ENCODE results near the gene GARIN5A.

Gene GARIN5A

GRCh38 chr19:50494186-50495019 is 17.8 kb upstream of the GARIN5A start:
- no peak for DNase-seq
- Histone ChIP-seq H3K4me1 (no peaks in the 10 kb centered on the region), H3K36me3 (peaks cover 0 to 5% (median 0%) of the 10 kb centered on the region in 3 donors), H3K4me3 (no peak overlapping the region), H3K9me3 (no peaks in the 10 kb centered on the region), H3K27ac (no peak overlapping the region), H3K27me3 (peaks cover 0 to 12% of the 10 kb centered on the region in 2 donors)
- no peak for TF ChIP-seq CTCF (IDR thresholded peaks at IDR 0.05)
- intact Hi-C loops (cut with DNase I; ENCODE audit: low total_unique reads), result no loop called here

- Histone ChIP-seq H3K4me3 (no peak overlapping the region), H3K4me1 (no peaks in the 10 kb centered on the region), H3K36me3 (peaks cover 0 to 5% (median 0%) of the 10 kb centered on the region in 3 donors), H3K9me3 (no peaks in the 10 kb centered on the region), H3K27ac (no peak overlapping the region), H3K27me3 (peaks cover 0 to 16% of the 10 kb centered on the region in 2 donors)
- DNase-seq, result no peak
- TF ChIP-seq CTCF (IDR thresholded peaks at IDR 0.05), result no peak
- intact Hi-C loops (cut with DNase I; ENCODE audit: low total_unique reads), result no loop called here
Measured at GRCh38 chr19:50493171-50493570, 16.5 kb upstream of the GARIN5A start.

- DNase-seq, result no peak
- intact Hi-C loops (cut with DNase I; ENCODE audit: low total_unique reads), result no loop called here
- Histone ChIP-seq H3K4me1 (no peaks in the 10 kb centered on the region), H3K36me3 (peaks cover 0 to 5% (median 0%) of the 10 kb centered on the region in 3 donors), H3K27me3 (peaks cover 0 to 20% of the 10 kb centered on the region in 2 donors), H3K9me3 (no peaks in the 10 kb centered on the region), H3K4me3 (no peak overlapping the region), H3K27ac (no peak overlapping the region)
- TF ChIP-seq CTCF (IDR thresholded peaks at IDR 0.05), result no peak
Measured at GRCh38 chr19:50492303-50493052, 15.8 kb upstream of the GARIN5A start.

GRCh38 chr19:50490991-50491472 is 14.4 kb upstream of the GARIN5A start:
- H3K27me3 ChIP-seq, result peaks cover 0 to 34% of the 10 kb centered on the region in 2 donors
- no peak for TF ChIP-seq CTCF (IDR thresholded peaks at IDR 0.05)
- no peak overlapping the region for H3K27ac ChIP-seq
- H3K36me3 ChIP-seq, result peaks cover 0 to 5% (median 0%) of the 10 kb centered on the region in 3 donors
- intact Hi-C loops (cut with DNase I; ENCODE audit: low total_unique reads), result no loop called here
- H3K4me3 ChIP-seq, result no peak overlapping the region
- H3K9me3 ChIP-seq, result no peaks in the 10 kb centered on the region
- no peak for DNase-seq
- H3K4me1 ChIP-seq, result no peaks in the 10 kb centered on the region

GRCh38 chr19:50490411-50490811 is 13.8 kb upstream of the GARIN5A start:
- Histone ChIP-seq H3K9me3 (no peaks in the 10 kb centered on the region), H3K27ac (no peak overlapping the region), H3K27me3 (peaks cover 0 to 38% of the 10 kb centered on the region in 2 donors), H3K36me3 (peaks cover 0 to 5% (median 0%) of the 10 kb centered on the region in 3 donors), H3K4me1 (no peaks in the 10 kb centered on the region), H3K4me3 (no peak overlapping the region)
- DNase-seq, result no peak
- no peak for TF ChIP-seq CTCF (IDR thresholded peaks at IDR 0.05)
- intact Hi-C loops (cut with DNase I; ENCODE audit: low total_unique reads), result no loop called here
